GM10248 (cell line): ENCODE data around the gene GAK.

ENCODE experiments used
- CTCF ChIA-PET: fragments of 300-600 bp; sonication (Branson Sonifier 250); formaldehyde crosslinking; extraction: SDS; loops from one replicate; lab custom pipeline; 2021; ENCODE audit warnings: antibody characterized with exemption; lab: Yijun Ruan, JAX
- POLR2A ChIA-PET: fragments of 350-650 bp; sonication (Branson Sonifier 250); formaldehyde crosslinking; extraction: SDS; loops from one replicate; lab custom pipeline; 2020; ENCODE audit warnings: antibody characterized with exemption; lab: Yijun Ruan, JAX
- DNase-seq: peaks from one replicate; pipeline ENCODE4 v3.0.0; 2012; ENCODE audit errors: extremely low spot score
- TF ChIP-seq, protein P1 (sequence below): IDR thresholded peaks from 2 replicates; pipeline ENCODE4 v1.5.1; 2012; ENCODE audit warnings: mild to moderate bottlenecking, low read depth; ENCODE audit errors: extremely low read depth, missing control alignments, control extremely low read depth

The GAK gene

DNA sequence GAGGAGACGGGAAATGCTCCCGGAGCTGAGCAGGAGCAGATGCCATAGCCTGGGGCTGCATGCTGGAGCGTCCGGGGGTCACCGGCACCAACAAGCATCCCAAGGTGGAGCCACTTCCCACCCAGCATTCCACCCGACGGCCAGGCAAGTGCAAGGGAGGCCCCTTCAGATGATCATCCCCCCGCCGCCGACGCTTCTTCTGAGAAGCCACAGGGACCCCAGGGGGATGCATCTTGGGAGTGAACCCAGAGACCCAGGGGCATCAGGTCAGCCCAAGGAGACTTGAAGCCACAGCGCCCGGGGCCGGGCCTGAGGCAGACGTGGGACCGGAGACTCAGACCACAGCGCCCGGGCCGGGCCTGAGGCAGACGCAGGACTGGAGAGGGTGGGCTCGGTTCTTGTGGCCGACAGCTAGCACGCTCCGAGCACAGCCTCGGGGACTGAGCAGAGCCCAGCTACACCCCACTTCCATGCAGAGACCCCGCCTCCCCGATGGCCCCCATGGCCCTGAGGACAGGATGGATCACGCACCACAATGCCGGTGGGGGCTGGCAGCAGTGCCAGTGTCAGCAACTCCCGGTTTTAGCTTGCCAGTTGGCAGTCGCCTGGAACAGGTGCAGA is 73.2 kb downstream of the GAK start:
- CTCF ChIA-PET = interaction anchor here (1.3 kb wide), 1 partner anchor 10 kb away, joined by 3 read pairs; no protein-coding TSS in a partner anchor
- no peak for DNase-seq
- TF ChIP-seq, protein P1, sequence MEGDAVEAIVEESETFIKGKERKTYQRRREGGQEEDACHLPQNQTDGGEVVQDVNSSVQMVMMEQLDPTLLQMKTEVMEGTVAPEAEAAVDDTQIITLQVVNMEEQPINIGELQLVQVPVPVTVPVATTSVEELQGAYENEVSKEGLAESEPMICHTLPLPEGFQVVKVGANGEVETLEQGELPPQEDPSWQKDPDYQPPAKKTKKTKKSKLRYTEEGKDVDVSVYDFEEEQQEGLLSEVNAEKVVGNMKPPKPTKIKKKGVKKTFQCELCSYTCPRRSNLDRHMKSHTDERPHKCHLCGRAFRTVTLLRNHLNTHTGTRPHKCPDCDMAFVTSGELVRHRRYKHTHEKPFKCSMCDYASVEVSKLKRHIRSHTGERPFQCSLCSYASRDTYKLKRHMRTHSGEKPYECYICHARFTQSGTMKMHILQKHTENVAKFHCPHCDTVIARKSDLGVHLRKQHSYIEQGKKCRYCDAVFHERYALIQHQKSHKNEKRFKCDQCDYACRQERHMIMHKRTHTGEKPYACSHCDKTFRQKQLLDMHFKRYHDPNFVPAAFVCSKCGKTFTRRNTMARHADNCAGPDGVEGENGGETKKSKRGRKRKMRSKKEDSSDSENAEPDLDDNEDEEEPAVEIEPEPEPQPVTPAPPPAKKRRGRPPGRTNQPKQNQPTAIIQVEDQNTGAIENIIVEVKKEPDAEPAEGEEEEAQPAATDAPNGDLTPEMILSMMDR = no peak
- POLR2A ChIA-PET = no interaction called here

DNA sequence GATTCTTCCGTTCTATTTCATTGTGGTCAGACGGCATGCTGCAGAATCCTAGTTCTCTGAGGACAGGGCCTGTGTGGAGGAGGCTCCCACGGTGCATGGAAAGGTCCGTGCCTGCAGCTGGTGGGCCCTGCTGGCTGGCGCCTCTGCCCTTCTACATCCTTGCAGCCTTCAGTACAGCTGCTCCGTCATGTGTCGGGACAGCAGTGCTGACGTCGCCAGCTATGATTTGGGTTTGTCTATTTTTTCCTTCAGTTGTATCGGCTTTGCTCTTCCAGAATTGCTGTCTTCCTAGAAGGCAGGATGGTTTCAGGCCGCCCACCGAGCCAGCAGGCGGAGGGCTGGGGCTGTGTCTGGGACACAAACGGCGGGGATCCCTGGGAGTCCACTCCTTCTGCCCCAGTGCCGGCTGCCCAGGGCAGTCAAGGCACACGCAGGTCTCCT is 74.1 kb downstream of the GAK start:
- POLR2A ChIA-PET = no interaction called here
- CTCF ChIA-PET = interaction anchor here (1.0 kb wide), 1 partner anchor 116 kb away, joined by 3 read pairs; no protein-coding TSS in a partner anchor
- no peak for DNase-seq
- TF ChIP-seq, protein P1 = no peak

DNA sequence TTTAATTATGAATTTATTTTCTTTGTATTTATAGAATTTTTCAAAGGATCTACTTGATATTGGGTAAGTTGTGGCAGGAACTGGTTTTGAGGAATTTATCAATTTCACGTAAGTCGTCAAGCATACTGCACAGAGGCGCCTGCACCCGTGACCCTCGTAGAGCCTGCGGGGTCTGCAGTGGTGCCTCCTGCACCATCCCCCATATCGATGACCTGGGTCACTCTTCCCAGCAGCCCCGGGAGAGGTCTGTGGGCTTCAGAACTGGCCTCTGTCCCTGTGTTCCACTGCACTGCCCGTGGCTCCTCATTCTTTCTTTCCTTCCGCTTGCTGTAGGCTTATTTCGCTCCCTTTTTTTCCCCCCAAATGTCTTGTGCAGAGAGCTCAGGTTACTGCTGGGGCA is 74.7 kb downstream of the GAK start:
- ChIA-PET POLR2A (no interaction called here), CTCF (interaction anchor here (1.0 kb wide), 1 partner anchor 115 kb away, joined by 3 read pairs; no protein-coding TSS in a partner anchor)
- TF ChIP-seq, protein P1 = no peak
- DNase-seq = no peak

DNA sequence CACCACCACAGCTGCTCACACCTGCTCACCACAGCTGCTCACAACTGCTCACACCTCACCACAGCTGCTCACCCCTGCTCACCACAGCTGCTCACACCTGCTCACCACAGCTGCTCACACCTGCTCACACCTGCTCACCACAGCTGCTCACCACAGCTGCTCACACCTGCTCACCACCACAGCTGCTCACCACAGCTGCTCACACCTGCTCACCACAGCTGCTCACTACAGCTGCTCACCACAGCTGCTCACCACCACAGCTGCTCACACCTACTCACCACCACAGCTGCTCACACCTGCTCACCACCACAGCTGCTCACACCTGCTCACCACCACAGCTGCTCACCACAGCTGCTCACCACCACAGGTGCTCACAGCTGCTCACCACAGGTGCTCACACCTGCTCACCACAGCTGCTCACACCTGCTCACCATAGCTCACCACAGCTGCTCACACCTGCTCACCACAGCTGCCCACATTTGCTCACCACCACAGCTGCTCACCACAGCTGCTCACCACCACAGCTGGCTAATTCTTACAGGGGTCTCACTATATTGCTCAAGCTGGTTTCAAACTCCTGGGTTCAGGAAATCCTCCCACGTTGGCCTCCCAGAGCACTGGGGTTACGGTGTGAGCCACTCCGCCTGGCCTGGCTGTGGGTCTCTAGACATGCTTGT is 75.8 kb downstream of the GAK start:
- ChIA-PET POLR2A (no interaction called here), CTCF (interaction anchor here (1.1 to 1.2 kb wide), 2 partner anchors 8 to 23 kb away, joined by 3 to 5 read pairs; no protein-coding TSS in a partner anchor)
- TF ChIP-seq, protein P1 = no peak
- DNase-seq = no peak

DNA sequence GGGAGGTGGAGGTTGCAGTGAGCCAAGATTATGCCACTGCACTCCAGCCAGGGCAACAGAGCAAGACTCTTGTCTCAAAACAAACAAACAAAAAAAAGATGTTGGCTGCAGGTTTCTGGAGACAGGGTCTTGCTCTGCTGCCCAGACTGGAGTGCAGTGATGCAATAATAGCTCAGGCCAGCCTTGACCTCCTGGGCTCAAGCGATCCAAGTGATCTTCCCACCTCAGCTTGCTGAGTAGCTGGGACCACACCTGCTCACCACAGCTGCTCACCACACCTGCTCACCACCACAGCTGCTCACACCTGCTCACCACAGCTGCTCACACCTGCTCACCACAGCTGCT is 76.3 kb downstream of the GAK start:
- TF ChIP-seq, protein P1 = no peak
- no peak for DNase-seq
- ChIA-PET CTCF (interaction anchor here (1.1 kb wide), 1 partner anchor 9 kb away, joined by 5 read pairs; no protein-coding TSS in a partner anchor), POLR2A (no interaction called here)

DNA sequence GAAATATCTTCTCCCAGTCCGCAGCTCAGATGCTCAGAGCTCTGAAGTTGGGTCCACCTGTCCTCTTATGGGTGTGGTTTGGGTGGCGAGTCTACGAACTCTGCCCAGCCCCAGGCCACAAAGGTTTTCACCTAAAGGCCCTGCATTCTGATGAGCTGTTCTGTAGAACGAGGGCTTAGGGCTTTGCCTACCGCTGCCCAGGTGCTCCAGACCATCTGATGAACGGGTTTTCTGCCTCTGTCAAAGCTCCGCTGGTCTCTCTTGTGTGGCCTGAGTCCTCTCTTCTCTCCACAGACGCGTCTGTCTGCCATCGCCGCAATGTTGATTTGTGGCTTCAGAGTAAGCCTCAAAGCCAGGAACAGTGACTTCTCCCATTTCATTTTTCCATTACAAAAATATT is 77.8 kb downstream of the GAK start:
- DNase-seq = no peak
- ChIA-PET CTCF (no interaction called here), POLR2A (no interaction called here)
- TF ChIP-seq, protein P1 = no peak
